ENCODE results near the gene CBY2. TPM values are rescaled to one million over a fixed set of nuclear protein-coding genes. Genes with fewer than 3 reads are reported as not detected.
"Not testable (repeated sequence)": the region's sequence is repeated elsewhere in the genome, so short reads cannot be mapped to it uniquely, and the experiment has no call there.

Gene CBY2
- total RNA-seq, 1 experiment from 2014 or later, result not detected

DNA sequence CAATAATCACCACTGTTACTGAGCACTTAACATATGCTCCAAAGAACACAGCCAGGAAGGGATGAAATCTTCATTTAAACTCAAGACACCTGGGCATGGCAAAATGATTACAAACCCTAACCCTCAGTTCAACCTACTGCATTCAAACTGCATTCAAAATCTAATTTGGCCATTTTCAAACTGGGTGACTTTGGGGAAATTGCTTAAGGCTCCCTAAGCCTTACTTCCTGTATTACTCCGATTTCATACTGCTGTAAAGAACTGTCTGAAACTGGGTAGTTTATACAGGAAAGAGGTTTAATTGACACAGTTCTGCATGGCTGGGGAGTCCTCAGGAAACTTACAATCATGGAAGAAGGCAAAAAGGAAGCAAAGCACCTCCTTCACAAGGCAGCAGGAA is 50.4 kb downstream of the CBY2 start:
- intact Hi-C loops (cut with micrococcal nuclease), result no loop called here
- ATAC-seq (no peak), DNase-seq (no peak)
- Histone ChIP-seq H3K4me3 (ENCODE audit: low read length) (no peak overlapping the region), H2AFZ (ENCODE audit: low read length) (no peak overlapping the region), H3K27me3 (ENCODE audit: low read length) (peaks cover 14% of the 10 kb centered on the region), H3K9ac (ENCODE audit: low read length) (no peak overlapping the region), H3F3A (ENCODE audit: low read length, unreplicated experiment) (no peaks in the 10 kb centered on the region), H3K9me2 (replicated peaks; ENCODE audit: low read length) (no peaks in the 10 kb centered on the region), H3K9me3 (ENCODE audit: low read length) (no peaks in the 10 kb centered on the region), H3K4me2 (ENCODE audit: low read length) (no peak overlapping the region), H3K27ac (ENCODE audit: low read length) (no peak overlapping the region), H4K20me1 (ENCODE audit: low read length) (no peaks in the 10 kb centered on the region), H3K79me2 (ENCODE audit: low read length) (no peaks in the 10 kb centered on the region), H3K4me1 (ENCODE audit: insufficient read depth, low read length) (no peaks in the 10 kb centered on the region), H3K36me3 (ENCODE audit: low read depth, low read length) (no peaks in the 10 kb centered on the region)
- TF ChIP-seq EZH2 (IDR thresholded peaks at IDR 0.05; ENCODE audit: low read length, unreplicated experiment), result no peak
- no peak for TF ChIP-seq EZH2phosphoT487 (IDR thresholded peaks at IDR 0.05; ENCODE audit: borderline replicate concordance, low read length)
- TF ChIP-seq, protein P1, sequence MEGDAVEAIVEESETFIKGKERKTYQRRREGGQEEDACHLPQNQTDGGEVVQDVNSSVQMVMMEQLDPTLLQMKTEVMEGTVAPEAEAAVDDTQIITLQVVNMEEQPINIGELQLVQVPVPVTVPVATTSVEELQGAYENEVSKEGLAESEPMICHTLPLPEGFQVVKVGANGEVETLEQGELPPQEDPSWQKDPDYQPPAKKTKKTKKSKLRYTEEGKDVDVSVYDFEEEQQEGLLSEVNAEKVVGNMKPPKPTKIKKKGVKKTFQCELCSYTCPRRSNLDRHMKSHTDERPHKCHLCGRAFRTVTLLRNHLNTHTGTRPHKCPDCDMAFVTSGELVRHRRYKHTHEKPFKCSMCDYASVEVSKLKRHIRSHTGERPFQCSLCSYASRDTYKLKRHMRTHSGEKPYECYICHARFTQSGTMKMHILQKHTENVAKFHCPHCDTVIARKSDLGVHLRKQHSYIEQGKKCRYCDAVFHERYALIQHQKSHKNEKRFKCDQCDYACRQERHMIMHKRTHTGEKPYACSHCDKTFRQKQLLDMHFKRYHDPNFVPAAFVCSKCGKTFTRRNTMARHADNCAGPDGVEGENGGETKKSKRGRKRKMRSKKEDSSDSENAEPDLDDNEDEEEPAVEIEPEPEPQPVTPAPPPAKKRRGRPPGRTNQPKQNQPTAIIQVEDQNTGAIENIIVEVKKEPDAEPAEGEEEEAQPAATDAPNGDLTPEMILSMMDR (conservative IDR thresholded peaks at IDR 0.05; ENCODE audit: low read depth, low read length), result no peak
- POLR2A ChIA-PET (ENCODE audit: unreplicated experiment), result no interaction called here
- CTCF ChIA-PET, result no interaction called here
- no TSS peak for BruUV-seq (replicated peaks)

DNA sequence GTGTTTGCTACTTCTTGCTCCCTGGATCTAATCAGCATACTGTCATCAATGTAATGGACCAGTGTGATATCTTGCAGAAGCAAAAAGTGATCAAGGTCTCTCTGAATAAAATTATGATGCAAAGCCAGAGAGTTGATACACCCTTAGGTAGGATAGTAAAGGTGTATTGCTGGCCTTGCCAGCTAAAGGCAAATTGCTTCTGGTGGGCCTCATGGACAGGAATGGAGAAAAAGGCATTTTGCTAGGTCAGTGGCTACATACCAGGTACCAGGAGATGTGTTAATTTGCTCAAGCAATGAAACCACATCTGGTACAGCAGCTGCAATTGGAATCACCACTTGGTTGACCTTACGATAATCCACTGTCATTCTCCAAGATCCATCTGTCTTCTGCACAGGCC is 54.4 kb downstream of the CBY2 start:
- CTCF ChIA-PET; DNase-seq; H3K27me3 ChIP-seq (ENCODE audit: low read length); BruUV-seq (replicated peaks); H3K9me3 ChIP-seq (ENCODE audit: low read length); H3K4me3 ChIP-seq (ENCODE audit: low read length); H3K9ac ChIP-seq (ENCODE audit: low read length); ATAC-seq; H2AFZ ChIP-seq (ENCODE audit: low read length); POLR2A ChIA-PET (ENCODE audit: unreplicated experiment); H3K27ac ChIP-seq (ENCODE audit: low read length); H4K20me1 ChIP-seq (ENCODE audit: low read length); H3K79me2 ChIP-seq (ENCODE audit: low read length); H3K4me2 ChIP-seq (ENCODE audit: low read length); H3K4me1 ChIP-seq (ENCODE audit: insufficient read depth, low read length); H3K36me3 ChIP-seq (ENCODE audit: low read depth, low read length); intact Hi-C loops (cut with micrococcal nuclease); H3K9me2 ChIP-seq (replicated peaks; ENCODE audit: low read length); H3F3A ChIP-seq (ENCODE audit: low read length, unreplicated experiment): not testable (repeated sequence)

DNA sequence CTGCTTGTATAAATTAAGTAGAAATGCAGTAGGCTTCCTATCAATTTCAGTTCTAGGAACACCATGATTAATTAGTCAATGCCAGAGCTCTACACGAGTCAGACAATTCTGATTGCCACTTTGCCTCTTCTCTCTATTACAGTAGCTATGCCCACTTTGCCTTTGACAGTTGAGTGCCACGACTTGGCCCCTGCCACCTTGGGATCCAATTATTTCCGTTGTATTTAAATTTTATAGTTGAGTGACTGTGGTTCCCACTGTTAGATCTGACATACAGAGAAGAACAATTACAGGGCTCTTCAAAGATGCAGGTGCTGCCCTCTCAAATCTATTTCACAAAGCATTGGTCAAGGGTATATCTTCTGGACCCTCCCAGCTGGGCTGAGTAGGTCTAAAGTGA is 55.5 kb downstream of the CBY2 start:
- H3K4me3 ChIP-seq (ENCODE audit: low read length); CTCF ChIA-PET; BruUV-seq (replicated peaks): not testable (repeated sequence)

DNA sequence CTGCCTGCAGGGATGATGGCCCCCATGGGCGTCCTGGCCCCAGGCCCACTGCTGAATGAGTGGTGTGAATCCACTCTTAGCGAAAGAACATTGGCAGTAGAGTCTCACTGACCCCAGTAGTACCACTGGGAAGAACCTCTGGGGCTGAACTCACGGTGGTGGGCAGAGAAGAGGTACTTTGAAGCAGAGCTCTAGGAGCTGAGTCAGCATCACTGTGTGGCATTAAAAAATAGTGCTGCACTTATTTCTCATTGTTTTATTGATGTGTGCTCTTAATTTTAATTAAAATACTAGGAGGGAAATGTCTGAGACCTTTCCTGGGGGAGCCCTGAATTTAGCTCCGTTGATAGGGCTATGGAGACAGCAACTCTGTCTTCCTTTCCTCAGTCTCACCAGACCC is 61.3 kb downstream of the CBY2 start:
- Histone ChIP-seq H3K4me2 (ENCODE audit: low read length) (no peak overlapping the region), H4K20me1 (ENCODE audit: low read length) (no peaks in the 10 kb centered on the region), H3K36me3 (ENCODE audit: low read depth, low read length) (no peaks in the 10 kb centered on the region), H3K27me3 (ENCODE audit: low read length) (peaks cover 12% of the 10 kb centered on the region), H3F3A (ENCODE audit: low read length, unreplicated experiment) (no peaks in the 10 kb centered on the region), H3K9me3 (ENCODE audit: low read length) (no peaks in the 10 kb centered on the region), H3K9ac (ENCODE audit: low read length) (no peak overlapping the region), H3K9me2 (replicated peaks; ENCODE audit: low read length) (no peaks in the 10 kb centered on the region), H3K4me1 (ENCODE audit: insufficient read depth, low read length) (no peaks in the 10 kb centered on the region), H3K27ac (ENCODE audit: low read length) (no peak overlapping the region), H2AFZ (ENCODE audit: low read length) (no peak overlapping the region), H3K79me2 (ENCODE audit: low read length) (no peaks in the 10 kb centered on the region), H3K4me3 (ENCODE audit: low read length) (no peak overlapping the region)
- CTCF ChIA-PET, result no interaction called here
- TF ChIP-seq EZH2 (IDR thresholded peaks at IDR 0.05; ENCODE audit: low read length, unreplicated experiment) (no peak), EZH2phosphoT487 (IDR thresholded peaks at IDR 0.05; ENCODE audit: borderline replicate concordance, low read length) (no peak)
- TF ChIP-seq, protein P1 (conservative IDR thresholded peaks at IDR 0.05; ENCODE audit: low read depth, low read length), result no peak
- no TSS peak for BruUV-seq (replicated peaks)
- no peak for DNase-seq
- POLR2A ChIA-PET (ENCODE audit: unreplicated experiment), result no interaction called here
- no peak for ATAC-seq
- intact Hi-C loops (cut with micrococcal nuclease), result no loop called here

More for the DNA sequence above, 55.5 kb downstream of the CBY2 start:
- ATAC-seq; H2AFZ ChIP-seq (ENCODE audit: low read length); DNase-seq; H4K20me1 ChIP-seq (ENCODE audit: low read length); H3K4me1 ChIP-seq (ENCODE audit: insufficient read depth, low read length); POLR2A ChIA-PET (ENCODE audit: unreplicated experiment); H3K9ac ChIP-seq (ENCODE audit: low read length); H3K27me3 ChIP-seq (ENCODE audit: low read length); H3K4me2 ChIP-seq (ENCODE audit: low read length); H3K9me2 ChIP-seq (replicated peaks; ENCODE audit: low read length); H3K9me3 ChIP-seq (ENCODE audit: low read length); H3K36me3 ChIP-seq (ENCODE audit: low read depth, low read length); intact Hi-C loops (cut with micrococcal nuclease); H3K27ac ChIP-seq (ENCODE audit: low read length); H3F3A ChIP-seq (ENCODE audit: low read length, unreplicated experiment); H3K79me2 ChIP-seq (ENCODE audit: low read length): not testable (repeated sequence)
